Duodenal mucosa (tissue), 2 donors: ENCODE measurements around the gene TRDN.

Experiments used
- H3K27ac ChIP-seq: one replicate; pipeline ENCODE4 v1.7.0; 2013; ENCODE audit warnings: low read depth, low read length
- H3K27me3 ChIP-seq, 2 donors: one replicate each; pipeline ENCODE4 v1.7.0; 2013; ENCODE audit warnings: low read length in 2 of 2, control low read depth in 1 of 2; ENCODE audit not compliant: insufficient read depth in 2 of 2, control insufficient read depth in 1 of 2
- H3K36me3 ChIP-seq, 2 donors: one replicate each; pipeline ENCODE4 v1.7.0; 2013; ENCODE audit warnings: low read length in 2 of 2, control low read depth in 1 of 2; ENCODE audit not compliant: insufficient read depth in 2 of 2, control insufficient read depth in 1 of 2
- H3K4me1 ChIP-seq, 2 donors: one replicate each; pipeline ENCODE4 v1.7.0; 2013; ENCODE audit warnings: low read length in 2 of 2, control low read depth in 1 of 2; ENCODE audit not compliant: insufficient read depth in 2 of 2, control insufficient read depth in 1 of 2
- H3K4me3 ChIP-seq, 2 donors: one replicate each; pipeline ENCODE4 v1.7.0; 2013; ENCODE audit warnings: low read length in 2 of 2, low read depth in 1 of 2
- H3K9ac ChIP-seq, 2 donors: one replicate each; pipeline ENCODE4 v1.7.0; 2013; ENCODE audit warnings: low read length in 2 of 2, low read depth in 1 of 2
- H3K9me3 ChIP-seq, 2 donors: one replicate each; pipeline ENCODE4 v1.7.0; 2013; ENCODE audit warnings: low read length in 2 of 2, control low read depth in 1 of 2; ENCODE audit not compliant: control insufficient read depth in 1 of 2

Gene TRDN

DNA sequence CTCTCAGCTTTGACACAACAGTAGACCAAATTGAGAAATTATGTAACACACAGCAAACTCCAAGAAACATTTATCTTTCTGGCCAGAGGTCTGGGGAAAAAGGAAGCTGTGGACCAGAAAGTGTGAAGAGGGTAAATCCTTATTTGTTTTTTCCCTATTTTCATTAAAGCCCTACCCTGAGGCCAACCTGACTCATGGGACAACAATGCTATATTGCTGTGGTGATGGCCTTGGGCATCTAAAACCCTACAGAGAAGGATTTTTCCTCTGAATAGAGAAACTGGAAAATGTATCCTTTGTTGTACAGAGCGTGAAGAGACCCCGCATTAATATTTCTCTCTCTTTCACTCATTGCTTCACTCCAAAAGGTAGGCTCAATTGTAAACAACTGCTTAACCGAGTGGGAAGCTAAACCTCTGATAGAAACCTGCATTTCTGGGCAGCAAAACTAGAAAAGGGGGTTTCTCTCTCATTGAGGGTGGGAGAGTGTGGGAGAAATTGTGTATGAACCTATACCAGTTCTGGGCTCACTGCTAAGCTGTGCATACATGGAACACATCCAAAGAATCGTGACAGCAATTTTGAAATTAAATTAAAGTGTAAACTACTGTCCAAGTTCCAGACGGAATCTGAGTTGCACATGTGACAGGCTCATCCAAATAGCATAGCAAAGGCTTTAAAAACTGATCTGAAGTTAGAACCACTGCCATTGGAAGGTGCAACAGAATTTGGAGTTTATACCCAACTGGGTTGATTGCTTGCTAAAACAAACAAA lies 465.2 kb downstream of the TRDN start:
- Histone ChIP-seq H3K36me3 (no peaks in the 10 kb centered on the region), H3K4me1 (no peaks in the 10 kb centered on the region), H3K27ac (no peak overlapping the region), H3K9ac (no peak overlapping the region), H3K27me3 (no peaks in the 10 kb centered on the region), H3K4me3 (no peak overlapping the region), H3K9me3 (no peaks in the 10 kb centered on the region)

DNA sequence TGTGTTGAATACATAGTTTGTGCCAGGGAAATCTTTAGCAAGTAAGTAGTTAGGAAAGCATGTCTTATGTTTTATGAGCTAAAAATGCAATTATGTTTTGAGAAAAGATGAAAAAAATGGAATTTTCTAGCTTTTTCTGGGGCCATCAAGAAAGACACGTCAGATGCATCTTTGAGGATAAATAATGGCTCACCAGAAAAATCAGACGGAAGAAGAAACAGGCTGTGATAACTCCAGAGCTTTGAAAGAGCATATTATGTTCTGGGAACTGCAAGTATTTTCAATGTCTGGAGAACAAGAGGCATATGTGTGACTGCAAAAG lies 467.0 kb downstream of the TRDN start:
- Histone ChIP-seq H3K4me1 (no peaks in the 10 kb centered on the region), H3K36me3 (no peaks in the 10 kb centered on the region), H3K27me3 (no peaks in the 10 kb centered on the region), H3K9ac (no peak overlapping the region), H3K9me3 (no peaks in the 10 kb centered on the region), H3K4me3 (no peak overlapping the region), H3K27ac (no peak overlapping the region)

DNA sequence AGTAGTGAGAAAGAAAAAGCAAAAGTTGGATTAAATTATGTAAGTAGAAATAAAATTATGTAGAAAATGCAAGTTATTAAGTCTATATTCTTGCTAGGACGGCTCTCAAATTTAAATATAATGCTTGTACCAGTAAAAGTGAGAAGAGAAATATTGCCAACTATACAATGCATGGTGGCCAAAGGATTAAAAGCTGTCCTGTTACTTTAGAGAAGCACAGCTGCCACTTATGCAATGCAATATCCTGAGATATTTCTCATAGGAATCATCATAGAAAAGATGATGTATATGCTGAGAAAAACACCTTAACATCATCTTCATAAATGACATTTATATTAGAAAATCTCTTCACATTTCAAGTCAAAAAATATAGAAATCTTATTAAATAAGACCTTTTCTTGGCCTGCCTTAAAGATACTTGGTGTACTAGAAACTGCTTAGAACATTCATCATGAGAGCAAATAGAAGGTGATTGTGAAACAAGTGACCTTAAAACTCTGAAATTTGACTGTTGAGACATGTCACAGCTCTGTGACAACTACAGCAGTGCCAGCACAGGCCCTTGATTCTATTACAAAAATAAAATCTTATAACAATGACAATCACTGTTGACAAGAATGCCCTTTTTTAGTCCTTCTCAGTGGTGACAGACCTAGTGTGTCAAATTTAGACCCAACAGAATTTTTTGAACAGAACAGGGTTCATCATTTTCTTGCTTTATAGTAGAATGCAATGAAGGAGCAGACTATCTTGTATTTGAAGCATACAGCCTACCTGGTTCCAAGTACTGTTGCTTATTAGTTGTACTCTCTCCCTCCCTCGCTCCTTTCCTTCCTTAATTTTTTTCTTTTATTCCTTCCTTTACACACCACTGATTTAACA lies 467.6 kb downstream of the TRDN start:
- H3K27me3 ChIP-seq, result no peaks in the 10 kb centered on the region

DNA sequence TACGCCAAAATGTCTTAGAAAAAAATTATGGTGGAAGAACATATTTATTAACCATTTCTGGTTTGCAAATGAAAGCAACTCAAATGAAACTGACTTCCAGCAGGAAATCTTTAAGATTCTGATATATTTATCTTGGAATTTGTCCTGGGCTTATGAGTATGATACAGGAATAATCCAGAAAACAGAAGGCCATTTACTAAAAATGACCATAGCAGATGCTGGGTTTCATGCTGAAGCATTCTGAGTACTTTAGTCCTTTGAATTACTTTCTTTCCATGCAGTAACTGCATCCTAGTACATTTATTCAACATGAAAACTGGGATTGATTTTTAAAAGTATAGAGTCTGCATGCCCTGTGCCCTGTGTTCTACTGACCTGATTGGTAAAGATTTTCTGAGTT lies 468.3 kb downstream of the TRDN start:
- no peaks in the 10 kb centered on the region for H3K9me3 ChIP-seq
- H3K36me3 ChIP-seq, result no peaks in the 10 kb centered on the region
- no peaks in the 10 kb centered on the region for H3K4me1 ChIP-seq
- H3K27ac ChIP-seq, result no peak overlapping the region
- no peaks in the 10 kb centered on the region for H3K27me3 ChIP-seq
- no peak overlapping the region for H3K9ac ChIP-seq
- H3K4me3 ChIP-seq, result no peak overlapping the region

More for the DNA sequence above, 467.6 kb downstream of the TRDN start:
- no peaks in the 10 kb centered on the region for H3K36me3 ChIP-seq
- no peaks in the 10 kb centered on the region for H3K9me3 ChIP-seq
- H3K27ac ChIP-seq, result no peak overlapping the region
- no peaks in the 10 kb centered on the region for H3K4me1 ChIP-seq
- no peak overlapping the region for H3K9ac ChIP-seq
- H3K4me3 ChIP-seq, result no peak overlapping the region
